OCI-LY3 (cell line): Measurements from ENCODE around the gene CAPG.
A peak's percentile ranks its signal among the peaks of the same experiment; 100 is the strongest.

Source experiments
- H2AFZ ChIP-seq: fragments of 200-600, 300-600 bp; shearing (Covaris generic); 2 replicates; pipeline ENCODE4 v1.6.0; 2014; ENCODE audit warnings: antibody characterized with exemption, low read depth, low read length
- H3K27ac ChIP-seq: fragments of 200-600, 300-600 bp; sonication (generic); 2 replicates; pipeline ENCODE4 v1.5.1; 2014; ENCODE audit warnings: mild to moderate bottlenecking, low read length, moderate library complexity, mixed read lengths
- H3K27me3 ChIP-seq: fragments of 200-600, 300-600 bp; sonication (generic); 2 replicates; pipeline ENCODE4 v1.6.1; 2014; ENCODE audit warnings: low read depth, low read length, mixed read lengths
- H3K36me3 ChIP-seq: fragments of 200-600, 300-600 bp; sonication (generic); replicated peaks from 2 replicates; pipeline ENCODE3; 2014; ENCODE audit warnings: low read depth, low read length, mixed read lengths
- H3K4me1 ChIP-seq: fragments of 300-600, 200-600 bp; sonication (generic); 2 replicates; pipeline ENCODE4 v1.6.1; 2014; ENCODE audit warnings: low read length, mixed read lengths
- H3K4me2 ChIP-seq: fragments of 200-600, 300-600 bp; sonication (generic); 2 replicates; pipeline ENCODE4 v1.6.1; 2014; ENCODE audit warnings: low read length, mixed read lengths
- H3K4me3 ChIP-seq: fragments of 300-600, 200-600 bp; sonication (generic); 2 replicates; pipeline ENCODE4 v1.5.1; 2014; ENCODE audit warnings: antibody characterized with exemption, mild to moderate bottlenecking, low read length, moderate library complexity
- H3K79me2 ChIP-seq: fragments of 300-600, 200-600 bp; shearing (Covaris generic); 2 replicates; pipeline ENCODE4 v1.6.1; 2014; ENCODE audit warnings: mild to moderate bottlenecking, low read length, mixed read lengths
- H3K9ac ChIP-seq: fragments of 300-600, 200-600 bp; shearing (Covaris generic); 2 replicates; pipeline ENCODE4 v1.6.0; 2014; ENCODE audit warnings: mild to moderate bottlenecking, low read length, moderate library complexity
- H3K9me3 ChIP-seq: fragments of 200-600, 300-600 bp; shearing (Covaris generic); 2 replicates; pipeline ENCODE4 v1.6.1; 2014; ENCODE audit warnings: low read length, mixed read lengths; ENCODE audit not compliant: insufficient read depth
- H4K20me1 ChIP-seq: fragments of 200-600, 300-600 bp; sonication (generic); 2 replicates; pipeline ENCODE4 v1.6.1; 2016; ENCODE audit warnings: low read length, mixed read lengths; ENCODE audit not compliant: insufficient read depth
- CTCF ChIP-seq: fragments of 200-600, 300-600 bp; sonication (generic); IDR thresholded peaks from 2 replicates; pipeline ENCODE4 v1.5.1; 2014; ENCODE audit warnings: antibody characterized with exemption, low read length, low read depth
- EZH2phosphoT487 ChIP-seq: fragments of 200-600 bp; shearing (Covaris generic); IDR thresholded peaks from 2 replicates; pipeline ENCODE4 v1.6.1; 2018; ENCODE audit warnings: antibody characterized with exemption, mixed run types, low read depth

CAPG gene

GRCh38 chr2:85393836-85394235, 16.3 kb downstream of the CAPG start:
- Histone ChIP-seq H3K27me3 (no peaks in the 10 kb centered on the region), H3K9ac (no peak overlapping the region), H2AFZ (no peak overlapping the region), H3K4me1 (peaks cover 25% of the 10 kb centered on the region), H3K4me2 (no peak overlapping the region), H3K79me2 (no peaks in the 10 kb centered on the region), H3K36me3 (no peaks in the 10 kb centered on the region), H3K4me3 (no peak overlapping the region), H4K20me1 (no peaks in the 10 kb centered on the region), H3K27ac (no peak overlapping the region), H3K9me3 (no peaks in the 10 kb centered on the region)
- TF ChIP-seq CTCF (no peak), EZH2phosphoT487 (no peak)

- no peaks in the 10 kb centered on the region for H3K79me2 ChIP-seq
- H3K9ac ChIP-seq = no peak overlapping the region
- H3K36me3 ChIP-seq = peaks cover 2% of the 10 kb centered on the region
- H3K4me2 ChIP-seq = no peak overlapping the region
- no peak overlapping the region for H3K27ac ChIP-seq
- no peak overlapping the region for H2AFZ ChIP-seq
- no peaks in the 10 kb centered on the region for H3K9me3 ChIP-seq
- no peak overlapping the region for H3K4me3 ChIP-seq
- no peaks in the 10 kb centered on the region for H3K27me3 ChIP-seq
- H3K4me1 ChIP-seq = peaks cover 20% of the 10 kb centered on the region
- H4K20me1 ChIP-seq = no peaks in the 10 kb centered on the region
- TF ChIP-seq EZH2phosphoT487 = no peak
- peak; percentile 95 for TF ChIP-seq CTCF
Measured at GRCh38 chr2:85390941-85391669, 19.1 kb downstream of the CAPG start.

- H4K20me1 ChIP-seq = no peaks in the 10 kb centered on the region
- no peak overlapping the region for H2AFZ ChIP-seq
- peaks cover 2% of the 10 kb centered on the region for H3K36me3 ChIP-seq
- no peak overlapping the region for H3K4me2 ChIP-seq
- no peak overlapping the region for H3K9ac ChIP-seq
- no peaks in the 10 kb centered on the region for H3K27me3 ChIP-seq
- TF ChIP-seq EZH2phosphoT487 (no peak), CTCF (no peak)
- no peaks in the 10 kb centered on the region for H3K79me2 ChIP-seq
- H3K4me1 ChIP-seq = peaks cover 20% of the 10 kb centered on the region
- no peak overlapping the region for H3K27ac ChIP-seq
- H3K4me3 ChIP-seq = no peak overlapping the region
- H3K9me3 ChIP-seq = no peaks in the 10 kb centered on the region
Measured at GRCh38 chr2:85388878-85389538, 21.2 kb downstream of the CAPG start.

- Histone ChIP-seq H3K79me2 (no peaks in the 10 kb centered on the region), H2AFZ (no peak overlapping the region), H4K20me1 (no peaks in the 10 kb centered on the region), H3K4me1 (peaks cover 15% of the 10 kb centered on the region), H3K27ac (no peak overlapping the region), H3K36me3 (peaks cover 2% of the 10 kb centered on the region), H3K27me3 (no peaks in the 10 kb centered on the region), H3K9me3 (no peaks in the 10 kb centered on the region), H3K4me2 (no peak overlapping the region), H3K4me3 (no peak overlapping the region), H3K9ac (no peak overlapping the region)
- TF ChIP-seq EZH2phosphoT487 (no peak), CTCF (no peak)
Measured at GRCh38 chr2:85387754-85388153, 22.4 kb downstream of the CAPG start.
